Endothelial cell of umbilical vein (primary cell): ENCODE data around the gene TLR4. TPM values are rescaled to one million over a fixed set of nuclear protein-coding genes. Genes with fewer than 3 reads are reported as not detected.

Source experiments
- BruUV-seq: library from RNA; stranded (reverse); fragments of 400-500 nt; replicated peaks from 2 replicates; lab custom pipeline; 2021; lab: Mats Ljungman, UMichigan
- CTCF ChIA-PET: fragments of 300-600, 350-600 bp; sonication (Branson Sonifier 250); formaldehyde crosslinking; loops from one replicate; lab custom pipeline; 2021; ENCODE audit warnings: antibody characterized with exemption, inconsistent platforms; lab: Charles Lee
- POLR2A ChIA-PET: fragments of 300-600, 350-600 bp; sonication (Branson Sonifier 250); formaldehyde crosslinking; loops from one replicate; lab custom pipeline; 2021; ENCODE audit warnings: antibody characterized with exemption, inconsistent platforms; lab: Charles Lee
- DNase-seq: peaks from one replicate; pipeline ENCODE4 v3.0.0-alpha.2; 2011; ENCODE audit warnings: low read depth, low spot score
- FAIRE-seq: peaks from 2 replicates; lab custom pipeline; 2011; peaks lifted over from hg19 to GRCh38; lab: Jason Lieb, UNC
- H2AFZ ChIP-seq: 2 replicates; pipeline ENCODE4 v1.6.0; 2012; ENCODE audit warnings: low read depth, low read length, control low read depth, inconsistent platforms
- H3K27ac ChIP-seq: 2 replicates; pipeline ENCODE4 v1.5.1; 2011; ENCODE audit warnings: low read depth, mild to moderate bottlenecking, control low read depth, low read length, moderate library complexity; ENCODE audit not compliant: insufficient read depth
- H3K27me3 ChIP-seq, 2 experiments: 2 replicates each; pipeline versions ENCODE4 v1.6.0 to v1.6.1; 2011; ENCODE audit warnings: low read length in 2 of 2, mixed read lengths in 1 of 2; ENCODE audit not compliant: control insufficient read depth in 2 of 2, insufficient read depth in 2 of 2
- H3K36me3 ChIP-seq, 2 experiments: 2 replicates in 1 of 2; 3 replicates in 1 of 2; pipeline ENCODE4 v1.5.1; 2011; ENCODE audit warnings: low read length in 2 of 2, mild to moderate bottlenecking in 1 of 2, moderate library complexity in 1 of 2; ENCODE audit not compliant: control insufficient read depth in 2 of 2, insufficient read depth in 2 of 2; ENCODE audit errors: extremely low read depth in 1 of 2
- H3K4me1 ChIP-seq: 3 replicates; pipeline ENCODE4 v1.5.1; 2011; ENCODE audit warnings: mild to moderate bottlenecking, low read length; ENCODE audit not compliant: control insufficient read depth, insufficient read depth; ENCODE audit errors: extremely low read depth
- H3K4me2 ChIP-seq: 2 replicates; pipeline ENCODE4 v1.6.1; 2011; ENCODE audit warnings: low read length, control low read depth, mixed read lengths; ENCODE audit not compliant: insufficient read depth
- H3K4me3 ChIP-seq, 3 experiments: fragments of 200-600 bp in 1 of 3; sonication (generic), shearing (Covaris generic) in 1 of 3; replicated peaks in 1 of 3; 2 replicates each; pipeline ENCODE4 v1.5.1; 2011 to 2016; ENCODE audit warnings: control low read depth in 3 of 3, low read length in 3 of 3, mild to moderate bottlenecking in 2 of 3, inconsistent platforms in 1 of 3, low read depth in 1 of 3, moderate library complexity in 1 of 3; ENCODE audit not compliant: insufficient read depth in 1 of 3
- H3K79me2 ChIP-seq: 2 replicates; pipeline ENCODE4 v1.6.0; 2012; ENCODE audit warnings: low read length, inconsistent platforms; ENCODE audit not compliant: control insufficient read depth, insufficient read depth
- H3K9ac ChIP-seq: replicated peaks from 2 replicates; pipeline ENCODE3; 2011; ENCODE audit warnings: low read length, control low read depth; ENCODE audit not compliant: insufficient read depth; ENCODE audit errors: extremely low read depth
- H3K9me1 ChIP-seq: replicated peaks from 3 replicates; pipeline ENCODE4 v1.6.0; 2011; ENCODE audit warnings: mild to moderate bottlenecking, low read length; ENCODE audit not compliant: control insufficient read depth, insufficient read depth; ENCODE audit errors: extremely low read depth
- H3K9me3 ChIP-seq: replicated peaks from 2 replicates; pipeline ENCODE4 v1.5.1; 2012; ENCODE audit warnings: low read length, inconsistent platforms; ENCODE audit not compliant: control insufficient read depth, insufficient read depth
- H4K20me1 ChIP-seq: replicated peaks from 2 replicates; pipeline ENCODE3; 2011; ENCODE audit warnings: mild to moderate bottlenecking, low read length; ENCODE audit not compliant: control insufficient read depth, insufficient read depth; ENCODE audit errors: extremely low read depth
- CTCF ChIP-seq, 2 donors: IDR thresholded peaks; 1 replicate in 1 of 2; 2 replicates in 1 of 2; pipeline ENCODE4 v1.5.1; 2011; ENCODE audit warnings: low read length in 2 of 2, mild to moderate bottlenecking in 2 of 2, moderate library complexity in 2 of 2, control low read depth in 1 of 2, inconsistent platforms in 1 of 2, low read depth in 1 of 2; ENCODE audit not compliant: insufficient read depth in 1 of 2; ENCODE audit errors: extremely low read depth in 1 of 2
- EZH2 ChIP-seq: IDR thresholded peaks from 2 replicates; pipeline ENCODE4 v1.6.1; 2012; ENCODE audit warnings: borderline replicate concordance, low read depth, mild to moderate bottlenecking, moderate library complexity, low read length, inconsistent platforms; ENCODE audit not compliant: severe bottlenecking
- FOS ChIP-seq: IDR thresholded peaks from 2 replicates; pipeline ENCODE4 v1.6.1; 2011; ENCODE audit warnings: mild to moderate bottlenecking, low read length, moderate library complexity, borderline replicate concordance; ENCODE audit not compliant: insufficient read depth
- GATA2 ChIP-seq: IDR thresholded peaks from 2 replicates; pipeline ENCODE4 v1.7.0; 2011; ENCODE audit warnings: low read depth, mild to moderate bottlenecking, moderate library complexity, mixed read lengths, low read length; ENCODE audit not compliant: insufficient read length, insufficient read depth
- JUN ChIP-seq: IDR thresholded peaks from 2 replicates; pipeline ENCODE4 v1.6.1; 2011; ENCODE audit warnings: borderline replicate concordance, low read depth; ENCODE audit not compliant: insufficient read length, insufficient read depth
- MAX ChIP-seq: IDR thresholded peaks from 2 replicates; pipeline ENCODE4 v1.6.1; 2011; ENCODE audit not compliant: insufficient read depth, insufficient read length
- MYC ChIP-seq: IDR thresholded peaks from one replicate; pipeline ENCODE4 v1.6.1; 2011; ENCODE audit warnings: mild to moderate bottlenecking, low read depth, low read length
- POLR2A ChIP-seq: IDR thresholded peaks from 2 replicates; pipeline ENCODE4 v1.6.1; 2012; ENCODE audit warnings: low read depth, mild to moderate bottlenecking, control low read depth, low read length
- POLR2AphosphoS5 ChIP-seq: IDR thresholded peaks from 2 replicates; pipeline ENCODE4 v1.6.1; 2012; ENCODE audit warnings: low read depth, mild to moderate bottlenecking, control low read depth, low read length, moderate library complexity; ENCODE audit not compliant: insufficient read depth
- dilution Hi-C: fragments of 300-500 bp; cut with MboI; formaldehyde crosslinking; loops from one replicate; pipeline ENCODE4 v1.15.0; 2019; ENCODE audit warnings: low sequenced_read_pairs; ENCODE audit not compliant: extremely low pct_ligation_motif_present
- intact Hi-C: fragments of 100-400 bp; cut with micrococcal nuclease; formaldehyde crosslinking; loops from one replicate; pipeline ENCODE4 v1.10.0; 2022
- polyA plus RNA-seq, 4 experiments: library from polyadenylated mRNA; depleted of rRNA in 3 of 4; stranded (reverse) in 3 of 4; unstranded in 1 of 4; fragments of >200 nt; gene quantifications; 2 replicates each; pipeline versions ENCODE4 v1.2.1 to v1.2.3, GENCODE V29; 2011 to 2012; ENCODE audit warnings: missing spikeins in 1 of 4
- total RNA-seq: library from RNA; stranded (reverse); gene quantifications from 2 replicates; pipeline ENCODE4 v1.2.3, GENCODE V29; 2021

The TLR4 gene
- total and polyA plus RNA-seq, 2 donors (not counting 3 experiments of a cell fraction or from before 2014, with no cell fraction given): 18.2 to 38.6 TPM

- Histone ChIP-seq H3K9me1 (no peaks in the 10 kb centered on the region), H3K4me1 (no peaks in the 10 kb centered on the region), H3K79me2 (no peaks in the 10 kb centered on the region), H3K9ac (no peak overlapping the region), H2AFZ (no peak overlapping the region), H3K36me3 (no peaks in the 10 kb centered on the region), H3K27ac (no peak overlapping the region), H3K4me2 (no peak overlapping the region), H3K27me3 (peaks cover 0 to 2% of the 10 kb centered on the region in 2 experiments), H4K20me1 (no peaks in the 10 kb centered on the region), H3K9me3 (no peaks in the 10 kb centered on the region), H3K4me3 (no peak overlapping the region)
- dilution Hi-C loops: no loop called here
- intact Hi-C loops: no loop called here
- no TSS peak for BruUV-seq
- DNase-seq (no peak), FAIRE-seq (no peak)
- TF ChIP-seq CTCF (IDR thresholded peaks at IDR 0.05; ENCODE audit: extremely low read depth in 1 of 2, insufficient read depth in 1 of 2, low read depth in 1 of 2, low read length in 2 of 2): no peak
- no peak for TF ChIP-seq EZH2
- TF ChIP-seq MAX: no peak
- TF ChIP-seq MYC: no peak
- no peak for TF ChIP-seq FOS
- TF ChIP-seq POLR2A: no peak
- no peak for TF ChIP-seq JUN
- no peak for TF ChIP-seq POLR2AphosphoS5
- TF ChIP-seq GATA2: no peak
- ChIA-PET POLR2A (no interaction called here), CTCF (interaction anchor here (1.2 kb wide), 1 partner anchor 11 kb away, joined by 3 read pairs; no protein-coding TSS in a partner anchor)
Observed at GRCh38 chr9:117737721-117738226, 33.6 kb downstream of the TLR4 start.
